GM21717 (cell line): ENCODE results near the gene CDK10.

Experiments
- ATAC-seq: cut with Tn5 transposase; IDR thresholded peaks from one replicate; pipeline ENCODE4 v1.9.1; 2021; ENCODE audit warnings: mild to moderate bottlenecking, moderate library complexity; ENCODE audit not compliant: unreplicated experiment

The CDK10 gene

GRCh38 chr16:89732142-89732917 is 45.8 kb downstream of the CDK10 start:
- no peak for ATAC-seq

- no peak for ATAC-seq
Measured at GRCh38 chr16:89732918-89733242, 46.4 kb downstream of the CDK10 start.

GRCh38 chr16:89733322-89733721 is 46.8 kb downstream of the CDK10 start:
- ATAC-seq = no peak

- ATAC-seq = no peak
Measured at GRCh38 chr16:89733792-89734191, 47.3 kb downstream of the CDK10 start.

- no peak for ATAC-seq
Measured at GRCh38 chr16:89736554-89736953, 50.1 kb downstream of the CDK10 start.

GRCh38 chr16:89737341-89738071 is 51.0 kb downstream of the CDK10 start:
- ATAC-seq = no peak

- ATAC-seq = no peak
Measured at GRCh38 chr16:89738072-89738377, 51.5 kb downstream of the CDK10 start.

- no peak for ATAC-seq
Measured at GRCh38 chr16:89738538-89739317, 52.2 kb downstream of the CDK10 start.

- ATAC-seq = no peak
Measured at GRCh38 chr16:89739383-89739782, 52.9 kb downstream of the CDK10 start.

- no peak for ATAC-seq
Measured at GRCh38 chr16:89741342-89742014, 55.0 kb downstream of the CDK10 start.

GRCh38 chr16:89742948-89743347 is 56.5 kb downstream of the CDK10 start:
- ATAC-seq = no peak

- ATAC-seq = no peak
Measured at GRCh38 chr16:89744813-89745212, 58.3 kb downstream of the CDK10 start.
